ENCODE data around the gene FNDC3B.

The FNDC3B gene

DNA sequence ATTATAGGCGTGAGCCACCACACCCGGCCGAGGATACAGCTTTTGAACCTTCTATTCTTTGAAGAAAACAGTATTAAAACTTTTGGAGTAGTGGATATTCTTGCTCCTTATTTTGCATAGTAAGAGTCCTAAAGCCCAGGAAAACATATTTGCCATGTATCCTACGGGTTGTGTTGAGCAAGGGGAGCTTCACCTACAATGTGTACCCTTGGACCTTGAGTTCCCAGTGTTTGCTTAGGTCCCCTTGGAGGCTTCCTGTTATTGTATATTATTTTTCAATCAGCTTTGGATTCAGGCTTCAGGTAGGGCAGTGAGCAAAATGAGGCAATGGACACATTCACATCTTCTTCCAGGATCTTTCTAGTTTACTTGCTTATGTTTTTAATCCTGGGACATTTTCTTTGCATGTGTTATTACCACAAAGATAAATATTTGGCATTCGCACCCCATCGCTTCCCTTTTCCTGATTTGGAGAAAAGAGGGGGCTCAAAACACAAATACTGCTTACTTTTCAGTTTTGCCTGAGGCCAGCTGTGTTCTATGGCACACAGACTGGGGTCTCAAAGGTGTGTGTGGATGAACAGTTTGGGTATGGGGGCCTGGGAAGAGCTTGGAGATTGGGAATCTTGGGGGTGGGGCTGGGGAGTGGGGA, 88.7 kb downstream of the FNDC3B start:
- no peak for DNase-seq (ENCODE audit: low spot score)
- TF ChIP-seq, protein P1, sequence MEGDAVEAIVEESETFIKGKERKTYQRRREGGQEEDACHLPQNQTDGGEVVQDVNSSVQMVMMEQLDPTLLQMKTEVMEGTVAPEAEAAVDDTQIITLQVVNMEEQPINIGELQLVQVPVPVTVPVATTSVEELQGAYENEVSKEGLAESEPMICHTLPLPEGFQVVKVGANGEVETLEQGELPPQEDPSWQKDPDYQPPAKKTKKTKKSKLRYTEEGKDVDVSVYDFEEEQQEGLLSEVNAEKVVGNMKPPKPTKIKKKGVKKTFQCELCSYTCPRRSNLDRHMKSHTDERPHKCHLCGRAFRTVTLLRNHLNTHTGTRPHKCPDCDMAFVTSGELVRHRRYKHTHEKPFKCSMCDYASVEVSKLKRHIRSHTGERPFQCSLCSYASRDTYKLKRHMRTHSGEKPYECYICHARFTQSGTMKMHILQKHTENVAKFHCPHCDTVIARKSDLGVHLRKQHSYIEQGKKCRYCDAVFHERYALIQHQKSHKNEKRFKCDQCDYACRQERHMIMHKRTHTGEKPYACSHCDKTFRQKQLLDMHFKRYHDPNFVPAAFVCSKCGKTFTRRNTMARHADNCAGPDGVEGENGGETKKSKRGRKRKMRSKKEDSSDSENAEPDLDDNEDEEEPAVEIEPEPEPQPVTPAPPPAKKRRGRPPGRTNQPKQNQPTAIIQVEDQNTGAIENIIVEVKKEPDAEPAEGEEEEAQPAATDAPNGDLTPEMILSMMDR (IDR thresholded peaks at IDR 0.05; ENCODE audit: extremely low read depth, missing control alignments), result no peak

DNA sequence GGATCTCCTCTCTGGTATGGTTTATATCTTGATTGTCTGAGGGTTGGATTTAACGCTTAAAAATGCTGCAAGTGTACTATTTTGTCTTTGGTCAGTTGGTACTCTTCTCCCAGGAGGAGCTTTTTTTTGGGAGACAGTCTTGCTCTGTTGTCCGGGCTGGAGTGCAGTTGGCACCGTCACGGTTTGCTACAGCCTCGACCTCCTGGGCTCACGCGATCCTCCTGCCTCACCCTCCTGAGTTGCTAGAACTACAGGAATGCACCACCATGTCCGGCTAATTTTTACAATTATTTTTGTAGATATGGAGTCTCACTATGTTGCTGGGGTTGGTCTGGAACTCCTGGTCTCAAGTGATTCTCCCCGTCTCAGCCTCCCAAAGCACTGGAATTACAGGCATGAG, 89.5 kb downstream of the FNDC3B start:
- TF ChIP-seq, protein P1 (IDR thresholded peaks at IDR 0.05; ENCODE audit: extremely low read depth, missing control alignments), result no peak
- no peak for DNase-seq (ENCODE audit: low spot score)

DNA sequence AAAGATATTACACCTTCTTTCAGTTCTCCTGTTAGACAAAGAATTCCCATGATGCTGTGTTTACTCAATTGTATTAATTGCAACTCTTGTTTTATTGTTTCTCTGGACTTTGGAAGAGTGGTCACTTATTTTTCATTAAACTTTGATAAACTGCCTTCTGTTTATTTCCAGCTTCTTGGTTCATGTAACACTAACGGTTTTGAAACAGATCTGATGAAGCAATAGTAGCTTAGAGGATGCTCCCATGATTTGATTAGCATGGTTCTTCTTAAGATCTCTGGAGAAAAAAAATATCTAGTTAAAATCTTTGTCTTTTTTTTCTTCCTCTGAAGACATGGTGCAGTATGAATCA, 90.1 kb downstream of the FNDC3B start:
- TF ChIP-seq, protein P1 (IDR thresholded peaks at IDR 0.05; ENCODE audit: extremely low read depth, missing control alignments), result no peak
- DNase-seq (ENCODE audit: low spot score), result no peak

DNA sequence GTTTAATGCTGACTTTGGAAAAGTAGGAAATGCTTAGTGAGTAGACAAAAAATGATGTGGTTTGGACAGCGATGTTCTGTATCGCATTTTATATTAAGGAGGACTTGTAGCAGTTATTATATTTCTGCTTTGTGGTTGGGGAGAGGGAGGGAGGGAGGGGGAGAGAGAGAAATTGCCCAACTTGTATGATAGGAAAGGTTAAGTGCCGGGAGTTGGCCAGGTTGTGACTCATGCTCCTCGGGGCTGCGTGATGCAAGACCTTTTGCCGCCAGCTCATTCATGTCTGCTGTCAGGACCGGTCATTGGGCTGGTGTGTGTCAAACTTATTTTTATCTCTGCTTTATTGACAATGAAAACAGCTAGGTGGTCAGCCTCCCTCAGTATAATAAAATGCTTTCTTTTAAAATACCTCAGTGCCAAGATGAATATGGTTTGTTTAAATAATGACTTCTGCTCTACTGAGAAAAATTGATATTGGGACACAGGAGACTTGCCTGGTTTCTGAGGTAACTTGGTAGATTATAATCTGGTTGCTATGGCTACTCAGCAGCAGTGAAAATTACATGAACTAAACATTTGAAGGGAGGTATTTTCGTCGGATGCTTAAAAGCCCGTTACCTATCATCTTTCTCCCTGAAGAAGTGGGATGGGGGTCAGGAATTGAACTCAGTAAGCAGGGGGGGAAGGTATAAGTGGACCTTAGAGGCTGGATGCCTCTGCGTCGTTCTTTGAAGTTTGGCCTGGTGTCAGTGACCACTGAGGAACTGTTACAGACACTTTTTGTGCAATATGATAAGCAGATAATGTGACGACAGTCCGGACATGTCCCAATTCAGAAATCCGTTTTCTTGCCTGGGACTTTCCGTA, 90.7 kb downstream of the FNDC3B start:
- TF ChIP-seq, protein P1 (IDR thresholded peaks at IDR 0.05; ENCODE audit: extremely low read depth, missing control alignments), result no peak
- DNase-seq (ENCODE audit: low spot score), result no peak

DNA sequence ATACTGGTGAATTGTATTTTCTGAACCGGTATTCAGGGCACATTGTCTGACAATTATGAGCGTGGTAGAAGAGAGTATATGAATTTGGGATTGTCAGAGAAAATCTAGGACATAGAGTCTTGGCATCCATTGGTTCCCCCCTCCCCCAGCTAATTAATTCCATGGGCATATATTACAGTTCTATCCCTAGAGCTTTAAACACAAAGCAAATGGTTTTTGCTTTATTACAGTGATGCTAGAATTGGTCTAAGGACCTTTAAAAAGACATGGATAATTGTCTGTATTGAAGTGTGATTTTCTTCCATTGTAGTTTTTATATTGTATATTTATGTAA, 91.3 kb downstream of the FNDC3B start:
- TF ChIP-seq, protein P1 (IDR thresholded peaks at IDR 0.05; ENCODE audit: extremely low read depth, missing control alignments), result no peak
- DNase-seq (ENCODE audit: low spot score), result no peak

DNA sequence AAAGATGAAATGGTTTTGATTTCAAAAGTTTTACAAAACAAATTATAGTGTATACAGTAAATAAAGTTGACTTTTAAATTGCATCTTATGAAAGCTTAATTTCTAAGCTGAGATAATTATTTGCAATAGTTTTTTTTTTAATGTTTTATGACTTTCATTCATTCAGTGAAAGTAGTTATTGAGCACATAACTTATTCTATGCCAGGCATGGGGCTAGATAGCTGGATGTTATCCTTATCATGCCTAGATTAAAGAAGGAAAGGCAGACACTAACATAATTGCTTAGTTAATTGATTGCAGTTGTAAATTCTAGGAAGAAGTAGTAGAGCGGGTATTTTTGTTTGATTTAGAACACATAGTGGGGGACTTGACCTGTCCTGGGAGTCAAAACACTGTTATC, 92.4 kb downstream of the FNDC3B start:
- no peak for DNase-seq (ENCODE audit: low spot score)
- TF ChIP-seq, protein P1 (IDR thresholded peaks at IDR 0.05; ENCODE audit: extremely low read depth, missing control alignments), result no peak

DNA sequence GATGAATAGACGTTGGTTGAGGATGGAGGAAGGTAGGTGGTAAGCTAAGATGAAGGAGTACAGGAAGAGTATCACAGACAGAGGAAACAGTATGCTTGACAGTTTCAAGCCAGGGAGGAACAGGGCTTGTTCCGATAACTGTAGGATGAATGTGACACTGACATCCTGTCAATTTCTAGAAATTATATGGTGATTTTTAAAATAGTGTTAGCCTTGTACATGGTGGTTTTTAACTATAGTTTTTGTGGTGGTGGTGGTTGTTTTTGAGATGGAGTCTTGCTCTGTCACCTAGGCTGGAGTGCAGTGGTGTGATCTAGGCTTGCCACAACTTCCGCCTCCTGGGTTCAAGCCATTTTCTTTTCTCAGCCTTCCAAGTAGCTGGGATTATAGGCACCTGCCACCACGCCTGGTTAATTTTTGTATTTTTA, 92.8 kb downstream of the FNDC3B start:
- TF ChIP-seq, protein P1 (IDR thresholded peaks at IDR 0.05; ENCODE audit: extremely low read depth, missing control alignments), result no peak

More for the DNA sequence above, 92.8 kb downstream of the FNDC3B start:
- no peak for DNase-seq (ENCODE audit: low spot score)

Data from GM20000 (cell line).